GM23248 (cell line): ENCODE data around the gene P2RX4. TPM values are rescaled to one million over a fixed set of nuclear protein-coding genes. Genes with fewer than 3 reads are reported as not detected.

Experiments
- DNase-seq: peaks from one replicate; pipeline ENCODE4 v3.0.0-alpha.2; 2015
- H2AFZ ChIP-seq: fragments of 200-600 bp; sonication (generic); 2 replicates; pipeline ENCODE4 v1.6.1; 2016; ENCODE audit warnings: antibody characterized with exemption
- H3F3A ChIP-seq: fragments of 200-600 bp; sonication (generic); 2 replicates; pipeline ENCODE4 v1.6.1; 2016; ENCODE audit warnings: mild to moderate bottlenecking, antibody characterized with exemption, mixed run types; ENCODE audit not compliant: insufficient read depth
- H3K27ac ChIP-seq: fragments of 200-600 bp; sonication (generic); 2 replicates; pipeline ENCODE4 v1.5.1; 2016; ENCODE audit warnings: mild to moderate bottlenecking
- H3K27me3 ChIP-seq: fragments of 200-600 bp; sonication (generic); replicated peaks from 2 replicates; pipeline ENCODE4 v1.6.1; 2016; ENCODE audit warnings: mild to moderate bottlenecking; ENCODE audit not compliant: insufficient read depth
- H3K36me3 ChIP-seq: fragments of 200-600 bp; sonication (generic); 2 replicates; pipeline ENCODE4 v1.6.1; 2016; ENCODE audit warnings: low read depth, mild to moderate bottlenecking
- H3K4me1 ChIP-seq: fragments of 200-600 bp; sonication (generic); 2 replicates; pipeline ENCODE4 v1.6.1; 2016; ENCODE audit warnings: mild to moderate bottlenecking; ENCODE audit not compliant: insufficient read depth
- H3K4me2 ChIP-seq: fragments of 200-600 bp; sonication (generic); one replicate; pipeline ENCODE4 v1.6.1; 2016; ENCODE audit warnings: mild to moderate bottlenecking; ENCODE audit not compliant: unreplicated experiment
- H3K4me3 ChIP-seq: fragments of 200-600 bp; sonication (generic); 2 replicates; pipeline ENCODE4 v1.5.1; 2016; ENCODE audit warnings: mild to moderate bottlenecking
- H3K79me2 ChIP-seq: fragments of 200-600 bp; sonication (generic); 2 replicates; pipeline ENCODE4 v1.6.1; 2016; ENCODE audit warnings: mild to moderate bottlenecking; ENCODE audit not compliant: insufficient read depth
- H3K9ac ChIP-seq: fragments of 200-600 bp; sonication (generic); 2 replicates; pipeline ENCODE4 v1.6.1; 2016; ENCODE audit warnings: mild to moderate bottlenecking
- H3K9me2 ChIP-seq: fragments of 200-600 bp; sonication (generic); 2 replicates; pipeline ENCODE4 v1.6.1; 2016; ENCODE audit warnings: mixed run types, mild to moderate bottlenecking, moderate library complexity; ENCODE audit not compliant: insufficient read depth
- H3K9me3 ChIP-seq: fragments of 200-600 bp; sonication (generic); one replicate; pipeline ENCODE4 v1.6.1; 2017; ENCODE audit warnings: low read depth
- H4K20me1 ChIP-seq: fragments of 200-600 bp; sonication (generic); 2 replicates; pipeline ENCODE4 v1.6.0; 2016; ENCODE audit not compliant: insufficient read depth
- EZH2 ChIP-seq: fragments of 200-600 bp; sonication (generic); IDR thresholded peaks from 2 replicates; pipeline ENCODE4 v1.6.1; 2018; ENCODE audit warnings: antibody characterized with exemption, mild to moderate bottlenecking; ENCODE audit not compliant: insufficient read depth, poor library complexity, severe bottlenecking
- EZH2phosphoT487 ChIP-seq: fragments of 200-600 bp; sonication (generic); IDR thresholded peaks from 2 replicates; pipeline ENCODE4 v1.6.1; 2018; ENCODE audit warnings: antibody characterized with exemption, moderate library complexity, mild to moderate bottlenecking, low read depth; ENCODE audit not compliant: insufficient read depth
- WGBS, 2 experiments: methylation state at CpG; one replicate each; pipeline ENCODE4 v1.1.6; 2015 to 2017; ENCODE audit warnings: low lambda C conversion rate in 2 of 2, low coverage in 1 of 2; ENCODE audit errors: missing lambda C conversion rate in 2 of 2; 5-methylcytosine and 5-hydroxymethylcytosine counted together
- in situ Hi-C: fragments of 300-500 bp; cut with MboI; formaldehyde crosslinking; loops from 2 replicates; pipeline ENCODE4 v1.15.0; 2020
- polyA plus RNA-seq: library from polyadenylated mRNA; unstranded; fragments of >200 nt; fragmentation: Nextera tagmentation; extraction: Ambion mirVana; gene quantifications from 2 replicates; pipeline ENCODE4 v1.2.1, GENCODE V29; 2016
- total RNA-seq: library from RNA; depleted of rRNA; stranded (reverse); fragments of >200 nt; shearing (Covaris generic); gene quantifications from 2 replicates; pipeline ENCODE4 v1.2.3, GENCODE V29; 2014

P2RX4 gene
- total and polyA plus RNA-seq, 2 experiments from 2014 or later: 18.5 to 27.9 TPM

- Histone ChIP-seq H3F3A (peaks cover 18% of the 10 kb centered on the region), H3K9ac (no peak overlapping the region), H3K4me1 (peaks cover 8% of the 10 kb centered on the region), H4K20me1 (no peaks in the 10 kb centered on the region), H3K9me3 (no peaks in the 10 kb centered on the region), H3K9me2 (no peaks in the 10 kb centered on the region), H2AFZ (no peak overlapping the region), H3K27me3 (no peaks in the 10 kb centered on the region), H3K4me2 (no peak overlapping the region), H3K36me3 (no peaks in the 10 kb centered on the region), H3K27ac (no peak overlapping the region), H3K4me3 (no peak overlapping the region), H3K79me2 (no peaks in the 10 kb centered on the region)
- TF ChIP-seq EZH2phosphoT487 (no peak), EZH2 (no peak)
- 96 to 100% methylated on average over 4 of the region's 4 CpGs for WGBS, 2 experiments
- no peak for DNase-seq
- in situ Hi-C loops: no loop called here
Measured at GRCh38 chr12:121216102-121216501, 6.2 kb downstream of the P2RX4 start.

- 90 to 94% methylated on average over 8 of the region's 8 CpGs for WGBS, 2 experiments
- H3K9me3 ChIP-seq: no peaks in the 10 kb centered on the region
- no peak overlapping the region for H3K27ac ChIP-seq
- no peak overlapping the region for H2AFZ ChIP-seq
- no peaks in the 10 kb centered on the region for H3K36me3 ChIP-seq
- H3K79me2 ChIP-seq: no peaks in the 10 kb centered on the region
- H3F3A ChIP-seq: peaks cover 18% of the 10 kb centered on the region
- DNase-seq: no peak
- H3K4me3 ChIP-seq: no peak overlapping the region
- H3K9me2 ChIP-seq: no peaks in the 10 kb centered on the region
- in situ Hi-C loops: no loop called here
- no peak overlapping the region for H3K4me2 ChIP-seq
- no peak for TF ChIP-seq EZH2phosphoT487
- TF ChIP-seq EZH2: no peak
- H4K20me1 ChIP-seq: no peaks in the 10 kb centered on the region
- no peaks in the 10 kb centered on the region for H3K27me3 ChIP-seq
- no peak overlapping the region for H3K9ac ChIP-seq
- peaks cover 8% of the 10 kb centered on the region for H3K4me1 ChIP-seq
Measured at GRCh38 chr12:121217063-121217462, 7.1 kb downstream of the P2RX4 start.

GRCh38 chr12:121217761-121218160, 7.8 kb downstream of the P2RX4 start:
- no peaks in the 10 kb centered on the region for H3K36me3 ChIP-seq
- no peak for TF ChIP-seq EZH2
- TF ChIP-seq EZH2phosphoT487: no peak
- no peak overlapping the region for H3K9ac ChIP-seq
- H3K9me3 ChIP-seq: no peaks in the 10 kb centered on the region
- H4K20me1 ChIP-seq: no peaks in the 10 kb centered on the region
- H3K4me1 ChIP-seq: peaks cover 8% of the 10 kb centered on the region
- H2AFZ ChIP-seq: no peak overlapping the region
- 97% methylated on average over 5 of the region's 5 CpGs for WGBS, 2 experiments
- H3K4me2 ChIP-seq: no peak overlapping the region
- H3K79me2 ChIP-seq: no peaks in the 10 kb centered on the region
- no peaks in the 10 kb centered on the region for H3K9me2 ChIP-seq
- peaks cover 18% of the 10 kb centered on the region for H3F3A ChIP-seq
- in situ Hi-C loops: no loop called here
- H3K27ac ChIP-seq: no peak overlapping the region
- H3K4me3 ChIP-seq: no peak overlapping the region
- DNase-seq: no peak
- H3K27me3 ChIP-seq: no peaks in the 10 kb centered on the region

DNA sequence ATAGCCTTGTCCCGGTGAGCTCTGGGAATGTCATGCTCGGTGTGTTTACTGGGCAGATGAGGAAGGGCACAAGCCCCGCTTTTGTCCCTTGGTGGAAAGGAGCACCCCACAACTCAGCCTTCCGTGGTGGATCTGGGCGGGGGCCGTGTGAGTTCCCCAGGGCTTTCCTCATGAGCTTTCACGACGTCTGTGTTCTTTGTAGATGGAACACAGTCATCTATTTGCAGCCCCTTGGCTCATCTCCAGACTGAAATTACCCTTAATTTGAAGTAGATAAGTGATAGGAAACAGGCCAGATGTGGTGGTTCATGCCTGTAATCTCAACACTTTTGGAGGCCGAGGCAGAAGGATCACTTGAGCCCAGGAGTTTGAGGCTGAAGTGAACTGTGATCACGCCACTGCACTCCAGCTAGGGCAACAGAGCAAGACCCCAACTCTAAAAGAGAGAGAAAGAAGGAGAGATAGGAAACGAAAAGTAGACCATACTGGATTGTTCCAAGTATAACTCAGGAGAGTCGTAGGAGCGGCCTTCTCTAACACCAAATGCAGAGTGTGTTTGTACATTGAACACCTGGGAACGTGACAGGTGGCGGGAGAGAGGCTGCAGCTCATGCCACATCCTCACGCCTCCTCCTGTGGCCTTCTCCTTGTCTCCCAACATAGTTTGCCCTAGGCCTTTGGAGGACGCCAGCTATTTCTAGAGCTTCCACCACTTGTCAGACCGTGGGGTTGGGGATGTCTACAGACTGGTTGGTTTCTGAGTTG, 8.8 kb downstream of the P2RX4 start:
- H3K4me2 ChIP-seq: no peak overlapping the region
- no peak overlapping the region for H3K9ac ChIP-seq
- peaks cover 8% of the 10 kb centered on the region for H3K4me1 ChIP-seq
- H3K27ac ChIP-seq: no peak overlapping the region
- DNase-seq: no peak
- H3K27me3 ChIP-seq: no peaks in the 10 kb centered on the region
- no peak overlapping the region for H3K4me3 ChIP-seq
- H2AFZ ChIP-seq: no peak overlapping the region
- H3K79me2 ChIP-seq: no peaks in the 10 kb centered on the region
- no peaks in the 10 kb centered on the region for H3K9me2 ChIP-seq
- no peaks in the 10 kb centered on the region for H4K20me1 ChIP-seq
- WGBS, 2 experiments: 82 to 83% methylated on average over 18 of the region's 18 CpGs
- peaks cover 11% of the 10 kb centered on the region for H3F3A ChIP-seq
- no peaks in the 10 kb centered on the region for H3K36me3 ChIP-seq
- H3K9me3 ChIP-seq: no peaks in the 10 kb centered on the region
- no peak for TF ChIP-seq EZH2
- TF ChIP-seq EZH2phosphoT487: no peak
- in situ Hi-C loops: no loop called here
